Hematopoietic multipotent progenitor cell treated with erythropoietin and hydrocortisone succinate and interleukin-3 and kit ligand, for 6 days (in vitro differentiated cells): ENCODE data around the gene PERM1.
"Not testable (repeated sequence)": the region's sequence is repeated elsewhere in the genome, so short reads cannot be mapped to it uniquely, and the experiment has no call there.

Experiments
- DNase-seq: peaks from one replicate; pipeline ENCODE4 v3.0.0-alpha.2; 2015

The PERM1 gene

GRCh38 chr1:981955-982558 lies at the start of gene PERM1:
Gene PERM1 (minus strand): TSS chr1:982093. CDS start chr1:981029, 1,064 bp downstream.
- DNase-seq, result no peak

GRCh38 chr1:1030867-1031658 lies 49.2 kb upstream of the PERM1 start:
- not testable (repeated sequence) for DNase-seq

- no peak for DNase-seq
Measured at GRCh38 chr1:1027791-1028190, 45.9 kb upstream of the PERM1 start.

GRCh38 chr1:1026599-1027413 lies 44.9 kb upstream of the PERM1 start:
- no peak for DNase-seq

- DNase-seq, result no peak
Measured at GRCh38 chr1:1025730-1026129, 43.8 kb upstream of the PERM1 start.

GRCh38 chr1:1024771-1025699 lies 43.1 kb upstream of the PERM1 start:
- peak; percentile 55 for DNase-seq

GRCh38 chr1:1024149-1024770 lies 42.4 kb upstream of the PERM1 start:
- peak; percentile 79 for DNase-seq

- DNase-seq, result no peak
Measured at GRCh38 chr1:1023700-1024099, 41.8 kb upstream of the PERM1 start.

GRCh38 chr1:1022302-1023009 lies 40.6 kb upstream of the PERM1 start:
- no peak for DNase-seq

GRCh38 chr1:1021920-1022259 lies 40.0 kb upstream of the PERM1 start:
- no peak for DNase-seq

GRCh38 chr1:1021010-1021919 lies 39.4 kb upstream of the PERM1 start:
- peak; percentile 68 for DNase-seq

GRCh38 chr1:1020415-1021009 lies 38.6 kb upstream of the PERM1 start:
- peak; percentile 52 for DNase-seq

GRCh38 chr1:1020000-1020404 lies 38.1 kb upstream of the PERM1 start, which contains the start of gene AGRN:
Gene AGRN (plus strand): TSS chr1:1020120. CDS start chr1:1020173, 53 bp downstream.
- DNase-seq, result no peak

- peak; percentile 82 for DNase-seq
Measured at GRCh38 chr1:1019122-1019999, 37.5 kb upstream of the PERM1 start.

- not testable (repeated sequence) for DNase-seq
Measured at GRCh38 chr1:1018321-1018685, 36.4 kb upstream of the PERM1 start.

GRCh38 chr1:1017397-1018320 lies 35.8 kb upstream of the PERM1 start:
- DNase-seq, result not testable (repeated sequence)
